Panc1 (cell line): ENCODE measurements around the gene ZNF354C.

Experiments
- CTCF ChIP-seq: fragments of 450-650 bp; IDR thresholded peaks from 2 replicates; pipeline ENCODE4 v1.5.1; 2017; ENCODE audit warnings: mild to moderate bottlenecking
- POLR2AphosphoS5 ChIP-seq: IDR thresholded peaks from 2 replicates; pipeline ENCODE4 v1.6.1; 2012; ENCODE audit warnings: mild to moderate bottlenecking, low read depth, low read length, moderate library complexity
- TCF7L2 ChIP-seq: IDR thresholded peaks from 2 replicates; pipeline ENCODE4 v1.6.1; 2011; ENCODE audit warnings: mild to moderate bottlenecking, low read depth, low read length, inconsistent platforms

GRCh38 chr5:179131886-179132585 is 71.9 kb downstream of the ZNF354C start:
- TF ChIP-seq POLR2AphosphoS5, result no peak
- no peak for TF ChIP-seq CTCF
- TF ChIP-seq TCF7L2, result no peak
